NCI-H2107 treated with DMSO at 0.1 percent for 48 hours (cell line): ENCODE results near the gene NQO2.
"Not testable (repeated sequence)": the region's sequence is repeated elsewhere in the genome, so short reads cannot be mapped to it uniquely, and the experiment has no call there.

Experiments
- DNase-seq: peaks from one replicate; lab custom pipeline; 2025; ENCODE audit not compliant: unreplicated experiment; lab: John Stamatoyannopoulos, UW

NQO2 gene

GRCh38 chr6:3036861-3037637 is 37.4 kb downstream of the NQO2 start:
- no peak for DNase-seq

GRCh38 chr6:3037638-3038365 is 38.1 kb downstream of the NQO2 start:
- DNase-seq, result no peak

DNA sequence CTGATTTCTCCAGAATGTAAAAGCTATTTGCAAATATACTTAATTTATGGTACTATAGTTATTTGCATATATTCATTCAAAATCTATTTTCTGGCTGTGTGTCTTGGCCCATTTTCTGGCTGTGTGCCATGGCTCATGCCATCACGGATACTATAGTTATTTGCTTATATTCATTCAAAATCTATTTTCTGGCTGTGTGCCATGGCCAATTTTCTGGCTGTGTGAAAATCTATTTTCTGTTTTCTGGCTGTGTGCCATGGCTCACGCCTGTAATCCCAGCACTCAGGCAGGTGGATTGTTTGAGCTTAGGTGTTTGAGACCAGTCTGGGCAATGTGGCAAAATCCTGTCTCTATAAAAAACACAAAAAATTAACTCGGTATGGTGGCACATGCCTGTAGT is 39.7 kb downstream of the NQO2 start:
- no peak for DNase-seq

DNA sequence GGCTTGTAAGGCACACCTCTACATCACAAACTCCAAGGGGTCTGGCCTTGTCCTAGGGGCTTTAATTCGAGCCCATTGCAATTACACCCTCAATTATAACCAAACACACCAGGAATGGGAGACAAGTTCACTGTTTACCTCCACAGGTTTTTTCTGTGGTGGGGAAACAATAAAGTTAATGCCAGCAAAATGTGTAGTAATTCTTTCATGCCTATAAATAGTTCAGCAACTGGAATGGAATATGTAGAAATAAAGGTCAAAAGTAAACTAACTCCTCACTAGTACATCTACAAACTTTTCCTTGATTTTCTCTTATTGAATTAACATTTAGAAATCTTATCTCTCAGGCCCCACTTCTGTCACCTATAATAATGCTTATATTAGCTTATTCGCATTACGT is 41.5 kb downstream of the NQO2 start:
- no peak for DNase-seq

DNA sequence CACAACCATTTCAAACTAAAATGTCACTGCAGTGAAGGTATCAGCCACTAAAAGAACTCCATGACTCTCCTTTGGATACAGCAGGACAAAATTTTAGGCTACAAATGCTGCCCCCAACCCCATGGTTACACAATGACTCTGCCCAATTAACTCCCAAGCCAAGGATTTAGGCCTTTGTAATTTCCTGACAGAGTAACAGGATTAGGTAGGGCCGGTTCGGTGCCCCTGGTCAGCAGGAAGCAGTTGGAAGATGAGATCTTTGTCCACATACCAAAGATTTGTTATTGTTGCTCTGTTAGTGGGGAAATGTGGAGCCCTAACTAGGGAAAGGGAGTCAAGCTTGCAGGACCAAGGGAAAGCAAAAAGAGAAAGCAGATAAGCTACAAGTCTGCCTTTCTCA is 41.9 kb downstream of the NQO2 start:
- no peak for DNase-seq

DNA sequence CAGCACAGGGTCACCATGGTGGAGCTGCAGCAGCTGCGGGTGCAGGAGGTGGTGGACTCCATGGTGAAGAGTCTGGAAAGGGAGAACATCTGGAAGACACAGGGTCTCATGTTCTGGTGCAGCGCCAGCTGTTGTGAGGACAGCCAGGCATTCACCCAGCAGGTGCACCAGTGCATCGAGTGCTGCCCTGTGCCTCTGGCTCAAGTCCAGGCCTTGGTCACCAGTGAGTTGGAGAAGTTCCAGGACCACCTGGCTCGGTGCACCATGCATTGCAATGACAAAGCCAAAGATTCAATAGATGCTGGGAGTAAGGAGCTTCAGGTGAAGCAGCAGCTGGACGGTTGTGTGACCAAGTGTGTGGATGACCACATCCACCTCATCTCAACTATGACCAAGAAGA is 45.7 kb downstream of the NQO2 start:
- DNase-seq, result no peak

DNA sequence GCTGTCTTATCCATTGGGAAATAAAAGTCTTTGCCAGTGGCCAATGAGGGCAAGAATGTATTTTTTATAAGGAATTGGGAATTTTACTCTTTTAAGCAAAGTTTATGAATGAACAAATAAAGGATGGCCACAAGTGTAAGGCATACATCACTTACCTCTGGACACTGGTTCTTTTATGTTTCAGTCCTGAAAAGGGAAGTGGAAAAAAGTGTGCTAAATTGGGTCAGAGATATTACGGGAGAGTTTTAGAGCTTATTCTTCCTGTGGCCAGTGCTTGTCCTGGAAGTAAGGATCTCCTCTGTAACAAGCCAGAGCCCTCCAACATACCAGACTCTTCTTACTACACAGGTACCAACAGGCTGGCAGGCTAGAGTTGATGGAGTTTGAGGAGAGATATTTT is 46.1 kb downstream of the NQO2 start:
- no peak for DNase-seq

DNA sequence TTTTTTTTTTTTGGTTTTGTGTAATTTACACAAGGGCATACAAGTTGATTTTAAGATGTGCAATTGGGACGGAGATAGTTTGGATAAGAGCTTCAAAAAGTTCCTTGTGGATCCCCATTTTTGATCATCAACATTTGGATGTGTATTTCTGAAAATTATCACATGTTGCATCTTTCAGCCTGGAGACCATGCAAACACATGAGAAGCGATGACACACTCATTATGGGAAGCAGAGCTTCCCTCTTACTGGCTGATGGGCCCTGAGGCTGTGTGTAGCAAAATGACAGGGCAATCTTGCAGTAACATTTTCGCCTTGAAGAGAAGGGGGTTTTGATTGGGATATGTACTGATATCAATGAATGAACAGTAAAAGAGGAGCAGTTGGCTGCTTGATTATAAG is 46.6 kb downstream of the NQO2 start:
- DNase-seq, result no peak

DNA sequence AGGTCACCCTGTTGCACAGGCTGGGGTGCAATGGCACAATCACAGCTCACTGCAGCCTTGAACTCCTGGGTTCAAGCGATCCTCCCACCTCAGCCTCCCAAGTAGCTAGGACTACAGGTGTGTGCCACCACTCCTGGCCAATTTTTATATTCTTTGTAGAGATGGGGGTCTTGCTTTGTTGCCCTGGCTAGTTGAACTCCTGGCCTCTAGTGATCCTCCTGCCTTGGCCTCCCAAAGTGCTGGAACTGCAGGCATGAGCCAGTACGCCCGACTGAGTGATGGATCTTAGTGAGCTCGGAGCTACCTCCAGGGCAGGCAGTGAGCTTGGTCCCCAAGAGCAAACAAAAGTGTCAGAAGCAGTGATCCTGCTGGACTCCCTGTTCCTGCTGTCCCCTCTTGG is 48.3 kb downstream of the NQO2 start:
- DNase-seq, result not testable (repeated sequence)

DNA sequence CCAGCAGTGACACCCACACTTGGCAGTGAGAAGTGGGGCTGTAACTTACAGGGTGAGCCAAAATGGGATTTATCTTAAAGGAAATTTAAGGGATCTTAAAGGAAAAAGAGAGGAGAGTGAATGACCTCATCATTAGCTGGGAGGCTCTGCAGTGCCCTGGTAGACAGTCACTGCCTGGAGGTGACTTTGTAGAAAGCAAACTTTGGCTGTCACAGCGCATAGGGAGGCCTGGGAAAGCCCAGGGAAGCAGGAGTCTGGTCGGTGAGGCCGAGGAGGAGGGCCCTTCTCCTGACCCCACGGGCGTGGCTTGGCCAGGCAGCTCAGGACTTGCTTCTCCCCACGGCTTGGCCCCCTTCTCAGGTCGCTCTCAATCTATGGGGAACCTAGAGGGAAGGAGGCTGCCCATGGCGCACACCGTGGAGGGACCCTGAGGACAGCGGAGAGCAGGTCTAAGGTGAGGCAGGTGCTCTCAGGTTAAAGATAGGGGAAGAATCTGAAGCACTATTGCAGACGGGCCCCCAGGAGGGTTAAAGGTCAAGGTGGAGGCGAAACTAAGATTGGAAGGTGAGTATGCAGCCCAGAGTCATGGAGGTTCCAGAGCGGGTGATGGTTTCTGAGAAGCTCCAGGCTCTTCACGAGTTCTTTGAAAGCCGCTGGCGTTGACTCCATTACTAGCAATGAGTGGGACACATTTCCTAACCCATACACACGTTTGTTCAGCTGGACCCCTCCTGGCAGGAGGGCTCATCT is 53.0 kb downstream of the NQO2 start:
- DNase-seq, result no peak

- DNase-seq, result no peak
Measured at GRCh38 chr6:3053231-3053508, 53.5 kb downstream of the NQO2 start.

DNA sequence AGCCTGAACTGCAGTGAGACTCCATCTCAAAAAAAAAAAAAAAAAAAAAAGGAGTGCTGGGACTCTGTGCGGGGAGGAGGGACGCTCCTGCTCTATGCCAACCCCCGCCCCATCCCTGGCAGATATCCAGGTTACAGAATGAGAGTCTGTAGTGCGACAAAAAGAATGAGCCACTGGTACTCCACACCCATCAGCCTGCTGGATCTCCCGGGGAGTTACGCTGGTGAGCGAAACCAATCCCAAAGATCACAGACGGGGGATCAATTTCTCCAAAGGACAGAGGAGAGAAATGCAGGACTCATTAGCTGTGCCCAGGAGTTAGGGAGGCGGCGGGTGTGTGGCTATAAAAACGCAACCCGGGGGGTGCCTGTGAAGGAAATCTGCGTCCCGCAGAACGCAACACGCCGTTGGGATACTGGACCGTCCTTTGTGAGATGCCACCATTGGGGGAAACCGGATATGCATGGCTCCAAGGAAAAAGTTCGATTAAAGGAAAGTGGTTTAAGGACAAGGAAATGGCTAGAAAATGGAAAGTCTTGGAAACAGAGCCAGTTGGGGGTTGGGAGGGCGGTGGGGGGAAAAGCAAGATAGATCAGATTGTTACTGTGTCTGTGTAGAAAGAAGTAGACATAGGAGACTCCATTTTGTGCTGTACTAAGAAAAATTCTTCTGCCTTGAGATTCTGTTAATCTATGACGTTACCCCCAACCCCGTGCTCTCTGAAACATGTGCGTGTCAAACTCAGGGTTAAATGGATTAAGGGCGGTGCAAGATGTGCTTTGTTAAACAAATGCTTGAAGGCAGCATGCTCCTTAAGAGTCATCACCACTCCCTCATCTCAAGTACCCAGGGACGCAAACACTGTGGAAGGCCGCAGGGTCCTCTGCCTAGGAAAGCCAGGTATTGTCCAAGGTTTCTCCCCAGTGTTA is 54.8 kb downstream of the NQO2 start:
- DNase-seq, result not testable (repeated sequence)

GRCh38 chr6:3055158-3055499 is 55.4 kb downstream of the NQO2 start:
- DNase-seq, result not testable (repeated sequence)

DNA sequence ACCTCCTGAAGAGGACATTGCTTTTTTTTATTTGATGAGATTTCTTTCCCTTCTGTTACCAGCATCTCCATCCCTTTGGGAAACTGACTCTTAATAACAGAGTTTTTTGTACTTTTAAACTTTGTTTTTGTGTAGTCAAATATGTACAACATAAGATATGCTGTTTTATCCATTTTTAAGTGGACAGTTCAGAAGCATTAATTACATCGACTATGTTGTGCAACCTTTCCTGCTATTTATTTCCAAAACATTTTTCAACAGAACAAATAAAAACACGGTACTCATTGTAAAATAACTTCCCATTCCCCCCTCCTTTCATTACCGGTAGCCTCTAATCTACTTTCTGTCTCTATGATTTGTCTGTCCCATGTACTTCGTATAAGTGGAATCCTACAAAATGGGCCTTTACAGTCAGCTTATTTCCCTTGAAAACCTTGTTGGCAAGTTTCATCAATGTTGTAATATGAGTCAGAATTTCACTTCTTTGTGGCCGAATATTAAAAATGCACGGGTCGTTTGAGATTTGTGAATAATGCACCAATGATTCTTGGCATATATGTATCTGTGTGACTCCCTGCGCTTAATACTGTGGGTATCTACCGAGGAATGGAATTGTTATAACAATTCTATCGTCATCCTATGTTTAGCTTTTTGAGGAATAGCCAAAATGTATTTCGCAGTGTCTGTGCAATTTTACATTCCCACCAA is 57.5 kb downstream of the NQO2 start:
- no peak for DNase-seq

- no peak for DNase-seq
Measured at GRCh38 chr6:3058957-3059356, 59.3 kb downstream of the NQO2 start.

DNA sequence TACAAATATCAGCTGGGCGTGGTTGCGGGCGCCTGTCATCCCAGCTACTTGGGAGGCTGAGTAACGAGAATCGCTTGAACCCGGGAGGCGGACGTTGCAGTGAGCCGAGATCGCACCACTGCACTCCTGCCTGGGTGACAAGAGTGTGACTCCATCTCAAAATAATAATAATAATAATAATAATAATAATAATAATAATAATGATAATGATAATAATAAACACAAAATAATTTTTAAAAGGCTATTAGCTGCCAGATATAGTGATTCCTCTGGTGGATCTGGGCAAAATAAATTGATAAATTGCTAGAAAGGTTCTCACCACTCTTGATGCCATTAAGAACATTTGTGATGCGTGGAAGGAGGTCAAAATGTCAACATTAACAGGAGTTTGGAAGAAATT is 60.4 kb downstream of the NQO2 start:
- not testable (repeated sequence) for DNase-seq

GRCh38 chr6:3061501-3061941 is 61.8 kb downstream of the NQO2 start:
- DNase-seq, result no peak

DNA sequence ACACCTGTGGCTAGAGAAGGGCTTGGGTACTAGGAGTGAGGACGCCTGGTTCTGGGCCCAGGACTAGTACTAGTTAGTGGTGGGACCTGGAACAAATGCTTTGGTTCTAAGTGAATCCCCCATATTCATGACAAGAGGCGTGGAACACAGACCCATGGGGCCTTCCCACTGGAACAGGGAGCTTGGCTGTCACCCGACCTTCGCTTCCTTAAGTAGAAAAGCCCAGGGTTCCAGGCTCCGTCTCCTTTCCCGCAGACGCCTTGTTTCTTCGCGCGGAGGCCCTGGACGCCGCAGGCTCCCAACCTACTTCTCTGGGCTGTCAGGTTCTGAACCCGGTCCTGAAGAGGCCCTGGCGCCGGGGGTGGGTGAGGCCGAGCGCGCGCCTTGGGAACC is 63.6 kb downstream of the NQO2 start:
- DNase-seq, result not testable (repeated sequence)

- DNase-seq, result peak; percentile 44
Measured at GRCh38 chr6:3063733-3064700, 64.3 kb downstream of the NQO2 start.
